HT-29 (cell line): ENCODE measurements around the gene EPB41L4B. TPM values are rescaled to one million over a fixed set of nuclear protein-coding genes. Genes with fewer than 3 reads are reported as not detected.
A peak's percentile ranks its signal among the peaks of the same experiment; 100 is the strongest.
"Not testable (repeated sequence)": the region's sequence is repeated elsewhere in the genome, so short reads cannot be mapped to it uniquely, and the experiment has no call there.

Source experiments
- DNase-seq: peaks from one replicate; pipeline ENCODE4 v3.0.0-alpha.2; 2015; ENCODE audit warnings: low spot score
- total RNA-seq: library from RNA; depleted of rRNA; stranded (reverse); fragments of >200 nt; shearing (Covaris generic); gene quantifications from 2 replicates; pipeline ENCODE4 v1.2.3, GENCODE V29; 2014

The EPB41L4B gene
- total RNA-seq, 1 experiment from 2014 or later, result 10.1 TPM

DNA sequence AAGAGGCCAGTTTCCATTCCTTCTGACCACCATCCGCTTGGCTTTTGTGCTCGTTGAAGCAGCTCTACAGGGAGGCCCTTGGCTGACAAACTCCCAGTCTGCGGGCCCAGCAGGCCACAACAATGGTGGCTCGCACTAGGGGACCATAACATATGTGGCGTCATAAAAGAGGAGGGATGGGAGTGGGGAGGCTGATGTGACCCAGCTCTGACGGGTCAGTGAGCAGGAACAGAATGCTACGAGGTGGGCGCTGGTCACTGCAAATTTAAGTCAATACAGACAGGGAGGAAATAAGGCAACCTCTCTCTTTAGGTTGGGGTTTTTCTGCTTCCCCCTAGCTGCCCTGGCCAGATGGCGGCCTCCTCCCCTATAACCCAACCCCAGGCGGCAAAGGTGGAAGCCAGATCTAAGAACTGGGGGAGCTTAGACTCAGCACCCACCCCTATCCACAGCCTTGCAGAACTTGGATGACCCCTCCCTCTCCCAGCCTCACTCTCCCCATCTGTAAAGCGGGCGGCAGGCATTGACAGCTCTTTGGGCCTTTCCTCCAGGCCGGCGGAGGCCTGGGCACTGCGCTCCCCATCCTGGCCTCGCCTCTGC is 154.6 kb downstream of the EPB41L4B start:
- DNase-seq, result no peak

DNA sequence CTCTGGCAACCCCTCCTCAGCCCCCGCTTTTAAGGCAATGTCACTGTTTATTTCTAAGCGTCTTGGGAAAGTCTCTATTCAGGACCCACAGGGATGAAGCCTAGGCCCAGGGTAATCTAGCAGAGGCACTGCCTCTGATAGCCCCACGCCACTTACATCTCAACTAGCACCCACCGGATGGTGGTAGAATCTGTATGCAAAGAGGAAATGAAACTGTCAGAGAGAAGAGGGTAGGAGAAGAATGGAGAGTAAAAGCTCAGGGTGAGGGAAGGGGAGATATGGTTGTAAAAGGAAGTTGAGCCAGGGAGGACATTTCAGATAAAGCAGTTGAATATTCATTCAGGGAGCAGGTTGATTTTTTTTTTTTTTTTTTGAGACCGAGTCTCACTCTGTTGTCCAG is 156.8 kb downstream of the EPB41L4B start:
- no peak for DNase-seq

DNA sequence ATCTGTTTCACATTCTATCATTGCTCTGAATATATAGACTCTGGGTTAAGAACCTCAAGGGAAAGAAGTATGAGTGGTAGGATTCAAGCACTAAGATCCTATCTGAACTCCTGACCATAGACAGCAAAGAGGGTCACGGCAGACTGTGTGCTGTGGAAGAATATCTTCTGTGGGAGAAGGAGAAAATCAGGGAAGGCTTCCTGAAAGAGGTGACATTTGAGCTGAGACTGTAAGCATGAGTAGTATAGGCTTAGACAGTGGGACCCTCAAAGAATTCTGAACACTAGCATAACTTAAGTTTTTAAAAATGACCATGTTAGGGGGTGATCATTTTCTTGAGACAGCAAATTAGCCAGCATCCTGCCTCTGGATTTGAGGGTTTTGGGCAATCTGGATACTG is 157.7 kb downstream of the EPB41L4B start:
- DNase-seq, result no peak

DNA sequence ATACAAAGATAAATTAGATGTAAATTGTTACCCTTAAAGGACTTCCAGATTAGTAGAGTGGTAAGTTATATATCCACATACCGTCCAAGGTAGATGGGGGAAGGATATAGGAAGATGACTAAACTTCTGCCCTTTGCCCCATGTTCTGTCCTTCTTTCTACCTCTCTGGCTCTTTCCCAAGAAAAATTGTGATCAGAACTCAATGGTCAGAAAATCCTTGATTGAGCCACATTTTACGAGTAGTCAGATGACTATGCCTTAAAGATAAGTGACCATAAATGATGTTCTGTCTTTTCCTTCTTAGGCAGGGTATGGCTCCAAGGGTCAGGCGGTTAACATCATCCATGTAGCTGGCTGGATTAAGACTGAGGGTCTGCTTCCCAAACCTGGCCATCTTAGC is 158.2 kb downstream of the EPB41L4B start:
- DNase-seq, result no peak

DNA sequence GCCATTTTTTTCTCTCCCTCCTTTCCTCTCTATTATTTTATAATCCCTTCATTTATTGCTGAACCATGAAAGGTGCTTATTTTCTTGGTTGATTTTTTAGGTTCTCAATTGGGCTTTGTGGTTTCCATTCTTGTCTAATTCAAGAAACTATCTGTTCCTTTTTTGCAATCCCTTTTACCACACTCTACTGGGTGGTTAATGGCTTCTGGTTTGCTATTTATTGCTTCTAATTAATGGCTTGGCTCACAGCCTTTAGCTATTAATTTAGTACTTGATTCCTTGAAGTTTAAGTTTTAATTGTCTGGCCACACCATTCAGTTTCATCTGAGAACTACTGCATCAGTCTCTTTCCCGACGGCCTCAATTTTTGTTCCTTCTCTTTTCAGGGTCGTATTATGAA is 159.4 kb downstream of the EPB41L4B start:
- DNase-seq, result no peak

DNA sequence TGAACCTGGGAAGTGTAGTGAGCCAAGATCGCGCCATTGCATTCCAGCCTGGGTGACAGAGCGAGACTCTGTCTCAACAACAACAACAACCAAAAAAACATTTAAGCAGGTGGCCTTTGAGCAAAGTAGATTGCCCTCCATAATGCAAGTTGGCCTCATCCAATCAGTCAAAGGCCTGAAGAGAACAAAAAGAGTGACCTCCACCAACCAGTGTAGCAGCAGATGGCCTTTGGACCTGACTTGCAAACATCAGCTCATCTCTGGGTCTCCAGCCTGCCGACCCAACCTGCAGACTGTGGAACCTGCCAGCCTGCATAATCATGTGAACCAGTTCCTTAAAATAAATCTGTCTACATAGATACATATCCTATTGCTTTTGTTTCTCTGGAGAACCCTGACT is 161.3 kb downstream of the EPB41L4B start:
- no peak for DNase-seq

DNA sequence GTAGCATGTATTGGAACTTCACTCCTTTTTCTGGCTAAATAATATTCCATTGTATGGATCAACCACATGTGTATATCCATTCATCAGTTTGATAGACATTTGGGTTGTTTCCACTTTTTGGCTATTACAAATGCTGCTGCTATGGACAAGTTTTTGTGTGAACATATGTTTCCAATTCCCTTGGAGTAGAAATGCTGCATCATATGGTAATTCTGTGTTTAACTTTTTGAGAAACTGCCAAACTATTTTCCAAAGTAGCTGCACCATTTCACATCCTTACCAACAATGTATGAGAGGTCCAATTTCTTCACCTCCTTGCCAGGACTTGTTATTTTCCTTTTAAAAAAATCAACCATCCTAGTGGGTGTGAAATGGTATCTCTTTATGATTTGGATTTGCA is 162.2 kb downstream of the EPB41L4B start:
- no peak for DNase-seq

- no peak for DNase-seq
Observed at GRCh38 chr9:109156708-109157107, 164.2 kb downstream of the EPB41L4B start.

GRCh38 chr9:109150925-109151545 is 169.8 kb downstream of the EPB41L4B start:
- DNase-seq, result no peak

- no peak for DNase-seq
Observed at GRCh38 chr9:109149722-109150121, 171.1 kb downstream of the EPB41L4B start.

DNA sequence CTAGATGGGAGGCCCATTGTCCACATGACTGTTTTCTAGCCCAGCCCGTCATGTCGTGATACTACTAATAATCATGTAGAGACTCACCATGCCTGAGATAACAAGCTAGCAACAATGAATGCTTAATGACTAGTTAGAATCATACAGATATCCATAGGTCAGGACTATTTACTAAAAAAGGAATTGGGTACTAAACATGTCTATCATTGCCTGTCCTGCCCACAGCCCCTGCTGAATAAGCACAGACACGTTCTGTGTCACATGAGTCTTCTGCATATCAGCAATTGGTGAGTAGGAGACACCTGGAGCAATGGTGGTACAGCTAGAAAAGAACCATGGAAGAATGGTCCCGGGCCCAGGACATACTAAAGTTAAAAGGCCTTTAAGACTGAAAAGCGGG is 171.8 kb downstream of the EPB41L4B start:
- DNase-seq, result no peak

GRCh38 chr9:109145051-109145450 is 175.8 kb downstream of the EPB41L4B start:
- no peak for DNase-seq

- peak; percentile 42 for DNase-seq
Observed at GRCh38 chr9:109143881-109144562, 176.8 kb downstream of the EPB41L4B start.

DNA sequence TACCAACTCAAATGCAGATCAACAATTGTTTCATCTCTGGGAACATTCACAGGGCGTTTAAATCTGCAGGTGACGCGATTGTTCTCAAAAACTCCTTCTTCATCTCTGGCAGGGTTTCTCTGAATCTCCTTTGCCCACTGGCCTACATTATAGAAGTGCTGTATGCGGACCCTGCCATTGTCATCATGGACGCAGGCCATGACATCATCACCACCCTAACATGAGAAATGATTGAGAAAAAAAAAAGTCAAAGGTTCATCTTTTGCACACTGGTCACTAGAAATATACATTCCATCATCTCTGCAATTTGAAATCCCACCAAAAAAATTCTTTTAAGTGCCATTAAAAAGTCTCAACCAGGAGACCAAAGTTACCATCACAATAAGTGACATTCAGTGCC is 179.5 kb downstream of the EPB41L4B start:
- no peak for DNase-seq

DNA sequence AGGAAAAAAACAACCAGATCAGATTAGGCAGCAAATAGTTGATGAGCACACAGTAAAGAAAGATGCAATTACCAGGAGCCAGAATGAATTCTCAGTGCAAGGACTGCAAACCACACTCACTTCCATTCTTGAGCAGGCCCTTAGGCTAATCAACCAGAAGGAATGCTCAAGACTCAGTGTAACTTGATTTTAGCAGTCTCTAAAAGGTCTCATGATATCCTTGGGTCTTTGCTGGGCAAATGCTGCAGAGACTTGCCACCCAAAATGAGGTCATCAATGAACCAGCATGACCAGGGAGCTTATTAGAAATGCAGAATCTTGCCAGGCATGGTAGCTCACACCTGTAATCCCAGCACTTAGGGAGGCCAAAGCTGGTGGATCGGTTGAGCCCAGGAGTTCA is 181.0 kb downstream of the EPB41L4B start:
- DNase-seq, result no peak

DNA sequence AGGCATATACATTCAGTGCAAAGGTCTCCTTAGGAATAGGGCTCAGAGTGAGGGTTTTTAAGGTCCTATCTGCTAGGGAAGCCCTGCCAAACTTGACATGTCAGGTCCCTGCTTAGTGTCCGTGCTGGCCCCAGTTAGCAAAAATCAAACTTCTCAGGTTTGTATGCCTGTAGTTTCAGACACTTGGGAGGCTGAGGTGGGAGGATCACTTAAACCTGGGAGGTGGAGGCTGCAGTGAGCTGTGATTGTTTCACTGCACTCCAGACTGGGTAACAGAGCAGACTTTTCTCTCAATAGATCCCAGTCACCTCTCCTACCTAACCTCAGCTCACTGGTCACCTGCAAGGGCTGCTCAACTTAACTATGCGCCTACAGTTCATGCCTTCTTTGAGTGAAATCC is 182.4 kb downstream of the EPB41L4B start:
- no peak for DNase-seq

DNA sequence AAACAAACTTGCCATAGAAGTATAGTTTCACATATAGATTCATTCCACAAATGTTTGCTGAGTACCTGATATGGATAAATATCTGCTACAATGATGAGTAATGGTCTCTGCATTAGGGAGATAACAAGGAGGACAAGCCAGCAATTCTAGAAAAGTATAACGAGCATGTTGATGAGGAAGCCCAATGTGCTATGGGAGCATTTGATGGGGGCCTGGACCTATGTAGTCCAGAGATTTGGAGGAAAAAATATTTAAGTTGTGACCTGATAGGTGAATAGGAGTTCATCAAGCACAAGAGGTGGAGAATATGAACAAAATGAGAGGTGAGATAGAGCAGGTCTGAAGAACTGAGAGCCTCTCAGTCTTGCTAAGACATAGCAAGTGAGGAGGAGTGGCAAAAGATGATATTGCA is 186.7 kb downstream of the EPB41L4B start:
- no peak for DNase-seq

DNA sequence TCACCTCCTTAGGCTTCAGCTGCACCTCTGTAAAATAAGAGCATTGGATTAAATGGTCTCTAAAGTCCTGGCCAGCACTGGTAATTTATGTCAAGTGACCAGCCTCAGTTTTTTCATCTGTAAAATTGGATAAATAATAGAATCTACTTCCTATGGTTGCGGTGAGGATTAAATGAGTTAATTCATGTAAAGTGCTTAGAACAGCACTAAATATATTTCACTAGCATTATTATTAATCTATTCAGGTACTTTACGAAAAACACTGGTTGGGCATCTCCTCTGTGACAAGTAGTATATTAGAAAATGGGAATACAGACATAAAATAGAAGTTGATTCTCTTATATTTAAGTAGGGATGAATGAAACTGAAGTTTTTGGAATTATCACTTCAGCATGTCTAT is 187.3 kb downstream of the EPB41L4B start:
- no peak for DNase-seq

- DNase-seq, result no peak
Observed at GRCh38 chr9:109132567-109133021, 188.3 kb downstream of the EPB41L4B start.

GRCh38 chr9:109129470-109130197 is 191.2 kb downstream of the EPB41L4B start:
- no peak for DNase-seq

- not testable (repeated sequence) for DNase-seq
Observed at GRCh38 chr9:109126671-109127070, 194.2 kb downstream of the EPB41L4B start.

GRCh38 chr9:109124121-109124520 is 196.7 kb downstream of the EPB41L4B start:
- no peak for DNase-seq
